ENCODE data around the gene GRK2.

GRCh38 chr11:67289651-67290479 lies 23.6 kb downstream of the GRK2 start:
- no peak for TF ChIP-seq CTCF (IDR thresholded peaks at IDR 0.05; ENCODE audit: control extremely low read depth in 1 of 3, insufficient read depth in 1 of 3, low read depth in 1 of 3, low read length in 3 of 3)
- no peak for TF ChIP-seq GTF2F1 (IDR thresholded peaks at IDR 0.05; ENCODE audit: borderline replicate concordance, low read depth, low read length)
- no peak for TF ChIP-seq NANOG (IDR thresholded peaks at IDR 0.05; ENCODE audit: insufficient read depth, low read depth, low read length, poor library complexity, severe bottlenecking)
- TF ChIP-seq, protein P1, sequence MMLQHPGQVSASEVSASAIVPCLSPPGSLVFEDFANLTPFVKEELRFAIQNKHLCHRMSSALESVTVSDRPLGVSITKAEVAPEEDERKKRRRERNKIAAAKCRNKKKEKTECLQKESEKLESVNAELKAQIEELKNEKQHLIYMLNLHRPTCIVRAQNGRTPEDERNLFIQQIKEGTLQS (IDR thresholded peaks at IDR 0.05; ENCODE audit: insufficient read depth, low read depth, low read length), result no peak
- TF ChIP-seq POLR2A (IDR thresholded peaks at IDR 0.05; ENCODE audit: control extremely low read depth in 1 of 2, low read depth in 2 of 2, low read length in 2 of 2), result no peak
- TF ChIP-seq, protein P2, sequence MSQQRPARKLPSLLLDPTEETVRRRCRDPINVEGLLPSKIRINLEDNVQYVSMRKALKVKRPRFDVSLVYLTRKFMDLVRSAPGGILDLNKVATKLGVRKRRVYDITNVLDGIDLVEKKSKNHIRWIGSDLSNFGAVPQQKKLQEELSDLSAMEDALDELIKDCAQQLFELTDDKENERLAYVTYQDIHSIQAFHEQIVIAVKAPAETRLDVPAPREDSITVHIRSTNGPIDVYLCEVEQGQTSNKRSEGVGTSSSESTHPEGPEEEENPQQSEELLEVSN (IDR thresholded peaks at IDR 0.05), result no peak
- TF ChIP-seq, protein P3, sequence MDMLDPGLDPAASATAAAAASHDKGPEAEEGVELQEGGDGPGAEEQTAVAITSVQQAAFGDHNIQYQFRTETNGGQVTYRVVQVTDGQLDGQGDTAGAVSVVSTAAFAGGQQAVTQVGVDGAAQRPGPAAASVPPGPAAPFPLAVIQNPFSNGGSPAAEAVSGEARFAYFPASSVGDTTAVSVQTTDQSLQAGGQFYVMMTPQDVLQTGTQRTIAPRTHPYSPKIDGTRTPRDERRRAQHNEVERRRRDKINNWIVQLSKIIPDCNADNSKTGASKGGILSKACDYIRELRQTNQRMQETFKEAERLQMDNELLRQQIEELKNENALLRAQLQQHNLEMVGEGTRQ (IDR thresholded peaks at IDR 0.05; ENCODE audit: low read length), result no peak
- TF ChIP-seq NRF1 (IDR thresholded peaks at IDR 0.05; ENCODE audit: low read depth, low read length), result no peak
- TF ChIP-seq SIN3A (conservative IDR thresholded peaks at IDR 0.05 in 1 of 2, IDR thresholded peaks at IDR 0.05 in 1 of 2; ENCODE audit: low read depth in 1 of 2, low read length in 2 of 2), result peak in 1 of 2 experiments; percentile 49; a peak in 1 of 4 replicates
- no peak for TF ChIP-seq EP300 (IDR thresholded peaks at IDR 0.05; ENCODE audit: borderline replicate concordance in 1 of 2, low read depth in 2 of 2, low read length in 2 of 2)
- TF ChIP-seq SAP30 (IDR thresholded peaks at IDR 0.05; ENCODE audit: insufficient read depth, insufficient replicate concordance, low read length), result no peak
- no peak for TF ChIP-seq SP2 (IDR thresholded peaks at IDR 0.05; ENCODE audit: low read length)
- no peak for TF ChIP-seq KDM1A (IDR thresholded peaks at IDR 0.05; ENCODE audit: borderline replicate concordance, low read length)
- TF ChIP-seq GABPA (IDR thresholded peaks at IDR 0.05; ENCODE audit: borderline replicate concordance, insufficient read depth, low read length), result no peak

All from H1 (cell line).